Smooth muscle cell (in vitro differentiated cells): ENCODE measurements around the gene ANKRD42. TPM values are rescaled to one million over a fixed set of nuclear protein-coding genes. Genes with fewer than 3 reads are reported as not detected.

Experiments
- DNase-seq: peaks from one replicate; lab custom pipeline; 2025; ENCODE audit not compliant: unreplicated experiment; lab: John Stamatoyannopoulos, UW
- H2AFZ ChIP-seq: fragments of 200-600 bp; sonication (generic); 2 replicates; pipeline ENCODE4 v1.6.0; 2016; ENCODE audit warnings: antibody characterized with exemption, low read depth, mild to moderate bottlenecking
- H3F3A ChIP-seq: fragments of 200-600 bp; sonication (generic); 2 replicates; pipeline ENCODE4 v1.6.0; 2017; ENCODE audit warnings: antibody characterized with exemption, low read depth
- H3K27ac ChIP-seq: fragments of 200-600 bp; sonication (generic); 2 replicates; pipeline ENCODE4 v1.5.1; 2016; ENCODE audit warnings: low read depth, mild to moderate bottlenecking
- H3K27me3 ChIP-seq: fragments of 200-600 bp; sonication (generic); 2 replicates; pipeline ENCODE4 v1.6.1; 2016; ENCODE audit warnings: low read depth, mild to moderate bottlenecking
- H3K36me3 ChIP-seq: fragments of 200-600 bp; sonication (generic); 2 replicates; pipeline ENCODE4 v1.5.1; 2016; ENCODE audit warnings: low read depth
- H3K4me1 ChIP-seq: fragments of 200-600 bp; sonication (generic); 2 replicates; pipeline ENCODE4 v1.5.1; 2016; ENCODE audit warnings: low read depth
- H3K4me2 ChIP-seq: fragments of 200-600 bp; sonication (generic); 2 replicates; pipeline ENCODE4 v1.6.0; 2016; ENCODE audit warnings: mild to moderate bottlenecking
- H3K4me3 ChIP-seq: fragments of 200-600 bp; sonication (generic); 2 replicates; pipeline ENCODE4 v1.5.1; 2016; ENCODE audit warnings: mild to moderate bottlenecking
- H3K79me2 ChIP-seq: fragments of 200-600 bp; sonication (generic); 2 replicates; pipeline ENCODE4 v1.6.0; 2016; ENCODE audit warnings: low read depth, mild to moderate bottlenecking
- H3K9ac ChIP-seq: fragments of 200-600 bp; sonication (generic); 2 replicates; pipeline ENCODE4 v1.6.0; 2016; ENCODE audit warnings: low read depth
- H3K9me3 ChIP-seq: fragments of 200-600 bp; sonication (generic); replicated peaks from 2 replicates; pipeline ENCODE4 v1.5.1; 2016; ENCODE audit warnings: low read depth
- H4K20me1 ChIP-seq: fragments of 200-600 bp; sonication (generic); 2 replicates; pipeline ENCODE4 v1.6.0; 2016; ENCODE audit warnings: low read depth
- CTCF ChIP-seq: fragments of 200-600 bp; sonication (generic); IDR thresholded peaks from 2 replicates; pipeline ENCODE4 v1.5.1; 2017; ENCODE audit warnings: borderline replicate concordance, mild to moderate bottlenecking, antibody characterized with exemption; ENCODE audit not compliant: insufficient read depth, poor library complexity, severe bottlenecking
- WGBS: methylation state at CpG from one replicate; pipeline ENCODE4 v1.1.7; 2016; ENCODE audit warnings: low lambda C conversion rate; 5-methylcytosine and 5-hydroxymethylcytosine counted together
- polyA plus RNA-seq: library from polyadenylated mRNA; unstranded; fragments of >200 nt; fragmentation: Nextera tagmentation; extraction: Ambion mirVana; gene quantifications from 2 replicates; pipeline ENCODE4 v1.2.1, GENCODE V29; 2016
- total RNA-seq: library from RNA; depleted of rRNA; stranded (reverse); fragments of >200 nt; gene quantifications from 2 replicates; pipeline ENCODE4 v1.2.3, GENCODE V29; 2014

The ANKRD42 gene
- total and polyA plus RNA-seq, 2 experiments from 2014 or later, result 16.2 to 16.4 TPM

- 48% methylated on average over 1 of the region's 1 CpG for WGBS
- no peaks in the 10 kb centered on the region for H3K27me3 ChIP-seq
- no peaks in the 10 kb centered on the region for H3K9me3 ChIP-seq
- H3K36me3 ChIP-seq, result peaks cover 11% of the 10 kb centered on the region
- H3K4me2 ChIP-seq, result peak overlapping the region; percentile 100
- H3K9ac ChIP-seq, result no peak overlapping the region
- H3K79me2 ChIP-seq, result peaks cover 95% of the 10 kb centered on the region
- H3F3A ChIP-seq, result peaks cover 3% of the 10 kb centered on the region
- no peak overlapping the region for H3K4me3 ChIP-seq
- peaks cover 62% of the 10 kb centered on the region for H4K20me1 ChIP-seq
- no peak overlapping the region for H2AFZ ChIP-seq
- TF ChIP-seq CTCF, result no peak
- DNase-seq, result no peak
- peak overlapping the region; percentile 98 for H3K27ac ChIP-seq
- peaks cover 25% of the 10 kb centered on the region for H3K4me1 ChIP-seq
Measured at GRCh38 chr11:83161610-83162199, 31.8 kb upstream of the ANKRD42 start.

- H3K36me3 ChIP-seq, result peaks cover 11% of the 10 kb centered on the region
- no peaks in the 10 kb centered on the region for H3K27me3 ChIP-seq
- no peak for DNase-seq
- TF ChIP-seq CTCF, result no peak
- no peak overlapping the region for H2AFZ ChIP-seq
- H3K4me3 ChIP-seq, result no peak overlapping the region
- peaks cover 58% of the 10 kb centered on the region for H4K20me1 ChIP-seq
- 95% methylated on average over 2 of the region's 2 CpGs for WGBS
- no peaks in the 10 kb centered on the region for H3K9me3 ChIP-seq
- H3K79me2 ChIP-seq, result peaks cover 98% of the 10 kb centered on the region
- H3K27ac ChIP-seq, result peak overlapping the region; percentile 0
- peaks cover 25% of the 10 kb centered on the region for H3K4me1 ChIP-seq
- H3K4me2 ChIP-seq, result no peak overlapping the region
- peaks cover 3% of the 10 kb centered on the region for H3F3A ChIP-seq
- H3K9ac ChIP-seq, result no peak overlapping the region
Measured at GRCh38 chr11:83162377-83162776, 31.1 kb upstream of the ANKRD42 start.

GRCh38 chr11:83166193-83166866, 27.2 kb upstream of the ANKRD42 start:
- no peaks in the 10 kb centered on the region for H3K27me3 ChIP-seq
- DNase-seq, result no peak
- H3K9me3 ChIP-seq, result no peaks in the 10 kb centered on the region
- no peak overlapping the region for H3K4me2 ChIP-seq
- no peak overlapping the region for H2AFZ ChIP-seq
- peaks cover 11% of the 10 kb centered on the region for H3K36me3 ChIP-seq
- H3K4me3 ChIP-seq, result no peak overlapping the region
- no peaks in the 10 kb centered on the region for H3F3A ChIP-seq
- no peak overlapping the region for H3K9ac ChIP-seq
- peaks cover 15% of the 10 kb centered on the region for H3K4me1 ChIP-seq
- peaks cover 43% of the 10 kb centered on the region for H4K20me1 ChIP-seq
- TF ChIP-seq CTCF, result no peak
- peaks cover 98% of the 10 kb centered on the region for H3K79me2 ChIP-seq
- WGBS, result 97% methylated on average over 11 of the region's 11 CpGs
- H3K27ac ChIP-seq, result no peak overlapping the region
